NCI-H1694 (cell line): ENCODE data around the gene JCAD.
"Not testable (repeated sequence)": the region's sequence is repeated elsewhere in the genome, so short reads cannot be mapped to it uniquely, and the experiment has no call there.

Experiments
- DNase-seq: peaks from one replicate; lab custom pipeline; 2025; lab: John Stamatoyannopoulos, UW

JCAD gene

DNA sequence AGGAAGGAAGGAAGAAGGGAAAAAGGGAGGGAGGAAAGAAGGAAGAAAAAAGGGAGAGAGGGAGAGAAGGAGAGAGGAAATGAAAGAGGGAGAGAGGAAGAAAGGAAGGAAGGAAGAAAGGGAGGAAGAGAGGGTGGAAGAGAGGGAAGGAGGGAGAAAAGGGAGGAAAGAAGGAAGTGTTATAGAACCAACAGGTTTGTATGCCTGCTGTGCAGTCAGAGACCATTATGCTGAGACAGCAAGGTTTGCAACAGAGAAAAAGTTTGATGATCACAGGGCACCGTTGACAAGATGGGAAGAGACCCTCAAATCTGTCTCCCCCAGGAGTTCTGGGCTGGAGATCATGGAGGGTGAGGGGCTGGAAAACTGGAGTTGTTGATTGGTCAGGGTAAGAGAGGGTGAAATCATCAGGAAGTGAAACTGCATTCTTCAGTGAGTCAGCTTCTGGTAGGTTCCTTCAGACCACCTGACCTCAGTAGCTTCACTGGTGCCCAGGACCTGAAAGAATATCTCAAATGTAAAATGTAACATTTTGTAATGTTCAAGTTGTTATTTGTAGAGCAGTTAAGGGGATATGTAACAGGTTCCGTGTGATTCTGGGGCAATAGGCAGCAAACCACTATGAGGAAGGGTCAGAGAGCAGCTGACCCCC lies 76.3 kb downstream of the JCAD start:
- DNase-seq: no peak

DNA sequence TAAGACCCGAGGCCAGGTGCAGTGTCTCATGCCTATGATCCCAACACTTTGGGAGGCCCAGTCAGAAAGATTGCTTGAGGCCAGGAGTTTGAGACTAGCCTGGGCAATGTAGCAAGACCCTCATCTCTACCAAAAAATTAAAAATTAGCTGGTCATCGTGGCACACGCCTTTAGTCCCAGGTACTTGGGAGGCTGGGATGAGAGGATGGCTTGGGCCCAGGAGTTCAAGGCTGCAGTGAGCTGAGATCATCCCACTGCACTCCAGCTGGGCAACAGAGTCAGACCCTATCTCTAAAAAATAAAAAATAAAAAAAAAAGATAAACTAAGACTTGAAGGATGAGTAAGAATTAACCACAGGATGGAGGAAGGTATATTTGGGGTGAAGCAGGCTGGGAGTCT lies 77.9 kb downstream of the JCAD start:
- DNase-seq: no peak

DNA sequence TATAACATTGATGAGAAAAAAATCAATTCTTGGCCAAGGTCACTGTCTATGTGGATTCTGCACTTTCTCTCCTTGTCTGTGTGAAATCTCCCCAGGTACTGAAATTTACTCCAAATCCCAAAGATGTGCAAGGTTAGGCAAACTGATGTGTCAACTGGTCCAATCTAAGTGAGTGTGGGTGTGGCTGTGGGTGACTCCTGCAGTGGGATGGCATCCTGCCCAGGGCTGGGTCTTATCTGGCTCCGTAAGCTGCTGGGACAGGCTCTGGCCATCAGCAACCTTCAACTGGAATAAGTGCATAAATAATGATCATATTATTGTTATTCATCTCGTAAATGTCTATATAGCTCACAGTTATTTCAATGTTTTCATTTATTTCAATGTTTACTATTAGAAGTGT lies 79.3 kb downstream of the JCAD start:
- no peak for DNase-seq

GRCh38 chr10:29979421-29979779 lies 80.0 kb downstream of the JCAD start:
- DNase-seq: not testable (repeated sequence)

DNA sequence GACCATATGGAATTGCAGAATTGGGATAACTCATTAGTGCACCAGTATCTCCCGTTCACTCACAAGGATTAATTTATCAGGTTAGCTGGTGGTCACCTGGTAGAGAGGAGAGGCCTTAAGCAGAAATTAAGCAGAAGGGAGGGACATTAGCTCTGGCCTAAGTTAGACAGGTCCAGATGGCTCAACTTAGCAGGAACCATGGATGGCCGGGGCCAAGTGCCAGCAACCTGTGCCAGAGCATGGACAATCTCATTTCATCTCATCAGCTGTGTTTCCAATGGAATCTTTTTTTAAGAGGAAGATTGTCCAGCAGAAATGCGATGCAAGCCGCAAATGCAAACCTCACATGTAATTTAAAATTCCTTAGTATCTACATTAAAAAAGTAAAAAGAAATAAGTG lies 82.2 kb downstream of the JCAD start:
- no peak for DNase-seq

DNA sequence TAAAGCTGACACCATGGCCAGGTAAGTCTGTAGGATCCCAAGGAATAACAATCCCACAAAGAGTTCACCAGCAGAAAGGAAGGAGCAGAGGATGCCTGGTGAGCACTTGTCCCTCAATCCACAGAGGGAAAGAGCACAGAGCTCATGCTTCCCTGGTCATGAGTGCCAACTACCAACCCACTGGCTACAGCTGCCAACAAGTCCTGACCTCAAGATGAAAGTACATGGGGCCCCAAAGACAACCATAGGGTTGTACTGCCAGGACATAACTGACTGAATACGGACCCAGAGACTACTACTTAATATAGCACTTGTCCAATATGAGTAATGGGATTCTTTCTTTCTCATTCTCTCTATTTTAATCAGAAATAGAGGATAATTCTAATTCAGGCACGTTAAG lies 83.3 kb downstream of the JCAD start:
- no peak for DNase-seq

DNA sequence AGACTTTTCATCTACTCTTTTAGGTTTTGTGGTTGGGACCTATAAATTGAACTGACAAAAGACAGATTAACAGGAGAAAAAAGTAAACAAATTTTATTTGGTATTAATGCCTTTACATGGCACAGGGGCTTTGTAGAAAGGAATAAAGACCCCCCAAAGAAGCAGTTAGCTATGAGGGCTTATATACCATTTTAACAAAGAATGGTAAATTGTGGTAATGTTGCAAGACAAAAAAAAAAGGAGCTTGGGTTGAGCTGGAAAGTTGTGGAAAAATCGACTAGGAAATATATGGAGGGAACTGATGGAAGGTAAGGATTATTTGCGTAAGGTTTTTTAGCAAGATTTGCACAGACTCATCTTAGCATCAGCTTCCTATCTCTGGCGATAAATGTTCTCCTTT lies 84.6 kb downstream of the JCAD start:
- no peak for DNase-seq

DNA sequence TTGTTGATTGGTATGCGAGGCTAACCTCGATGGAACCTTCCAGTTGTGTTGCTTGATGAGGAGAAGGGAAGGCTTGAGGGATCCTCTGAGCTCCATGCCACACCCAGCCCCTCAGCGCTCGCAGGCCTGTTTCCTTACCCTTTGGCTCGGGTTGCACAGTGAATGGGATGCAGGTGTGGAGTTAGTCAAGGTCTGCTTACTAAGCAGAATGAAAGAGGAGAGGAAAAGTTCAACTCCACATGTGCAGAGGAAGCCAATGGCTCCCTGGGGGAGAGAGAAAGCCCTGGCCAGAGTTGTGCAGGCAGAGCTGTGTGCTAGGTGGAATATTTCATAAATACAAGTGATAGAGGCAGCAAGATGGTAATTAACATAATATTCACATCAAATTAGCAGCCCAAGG lies 85.5 kb downstream of the JCAD start:
- no peak for DNase-seq

DNA sequence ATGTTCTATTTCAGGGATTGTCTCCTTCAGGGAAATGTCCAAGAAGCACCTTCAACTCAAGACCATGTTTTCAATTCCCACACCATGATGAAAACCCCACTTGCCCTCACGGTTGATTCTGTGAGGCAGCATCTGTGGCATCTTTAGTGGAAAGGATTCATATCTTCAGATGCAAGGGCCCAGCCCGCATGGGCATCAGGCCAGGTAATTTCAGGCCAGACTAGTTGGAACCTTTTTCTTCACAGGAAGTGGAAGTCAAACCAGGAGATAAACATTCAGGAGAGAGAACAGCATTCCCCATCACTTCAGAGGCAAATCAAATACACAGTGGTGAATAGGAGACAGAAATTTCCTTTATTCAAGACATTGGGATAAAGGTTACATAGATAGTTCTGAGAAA lies 88.8 kb downstream of the JCAD start:
- DNase-seq: no peak

DNA sequence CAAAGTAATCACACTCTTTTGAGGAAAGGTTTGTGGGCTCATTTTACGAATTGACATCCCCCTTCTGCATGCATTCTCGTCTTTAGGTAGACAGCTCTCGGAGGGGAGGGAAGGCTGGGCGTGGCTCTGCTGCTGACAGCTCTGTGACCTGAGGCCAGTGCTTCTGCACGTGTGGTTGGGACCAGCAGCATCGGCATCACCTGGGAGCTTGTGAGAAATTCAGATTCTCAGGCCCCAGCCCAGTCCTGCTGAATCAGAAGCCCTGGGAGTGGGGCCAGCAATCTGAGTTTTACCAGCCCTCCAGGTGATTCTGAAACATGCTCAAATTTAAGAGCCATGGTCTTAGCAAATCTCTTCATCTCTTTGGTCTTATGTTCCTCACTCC lies 89.4 kb downstream of the JCAD start:
- DNase-seq: no peak

DNA sequence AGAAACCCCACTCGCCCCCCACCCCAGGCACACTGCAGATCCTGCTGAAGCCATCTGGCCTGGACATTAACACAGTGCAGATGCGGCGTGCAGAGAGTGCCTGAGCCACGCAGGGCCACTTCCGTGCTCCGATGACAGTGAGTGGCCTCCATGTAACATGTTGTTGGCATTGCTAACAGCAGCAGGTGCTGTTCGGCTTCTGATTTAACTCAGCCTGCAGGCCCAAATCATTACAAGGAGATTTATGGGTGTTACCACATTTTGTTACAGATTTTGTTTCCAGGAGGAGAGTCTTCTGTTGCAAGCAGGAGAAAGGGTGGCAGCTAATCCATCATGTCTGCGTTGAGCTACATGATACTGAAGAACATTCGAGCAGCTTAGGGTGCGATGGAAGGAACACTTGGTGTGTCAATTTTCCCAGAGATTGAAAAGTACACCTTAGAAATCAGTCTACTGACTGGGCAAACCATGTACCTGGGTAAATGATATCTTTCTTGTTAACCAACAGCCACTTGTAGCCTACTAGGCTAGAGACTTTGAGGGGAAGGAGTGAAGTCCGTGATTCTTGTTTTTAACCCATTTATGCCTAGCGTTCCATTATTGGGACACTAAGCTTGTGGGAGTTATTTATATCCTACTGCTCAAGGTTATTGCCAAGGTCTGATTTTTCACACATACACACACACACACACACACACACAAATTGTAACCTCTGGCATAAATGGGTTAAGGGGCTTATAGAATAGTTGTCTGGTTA lies 90.0 kb downstream of the JCAD start:
- DNase-seq: peak; percentile 8

GRCh38 chr10:29968585-29968984 lies 90.8 kb downstream of the JCAD start:
- no peak for DNase-seq

DNA sequence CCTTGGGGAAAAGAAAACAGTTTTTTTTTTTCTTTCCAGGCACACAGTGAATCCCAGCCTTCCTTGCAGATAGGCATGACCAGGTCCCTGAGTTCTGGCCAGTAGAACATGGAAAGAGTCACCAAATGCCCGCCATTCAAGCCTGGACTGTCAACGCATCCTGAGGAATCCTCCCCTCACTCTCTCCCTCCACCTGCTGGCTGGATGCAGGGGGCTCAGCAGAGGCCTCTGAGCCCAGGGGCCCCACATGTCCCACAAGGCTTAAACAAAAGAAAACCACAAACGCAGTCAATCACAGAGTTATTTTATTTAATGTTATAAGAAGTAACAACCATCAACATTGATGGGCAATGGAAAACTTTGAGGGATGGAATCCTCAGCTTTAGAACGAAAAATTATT lies 93.1 kb downstream of the JCAD start:
- no peak for DNase-seq
